GM13976 (cell line): ENCODE data around the gene TAF7L.
A peak's percentile ranks its signal among the peaks of the same experiment; 100 is the strongest.
"Not testable (repeated sequence)": the region's sequence is repeated elsewhere in the genome, so short reads cannot be mapped to it uniquely, and the experiment has no call there.

Experiments
- DNase-seq: peaks from one replicate; pipeline ENCODE4 v3.0.0; 2012; ENCODE audit warnings: low spot score
- CTCF ChIP-seq: IDR thresholded peaks from 2 replicates; pipeline ENCODE4 v1.5.1; 2012; ENCODE audit warnings: borderline replicate concordance, mild to moderate bottlenecking; ENCODE audit not compliant: insufficient read depth; ENCODE audit errors: extremely low read depth, missing control alignments, control extremely low read depth
- in situ Hi-C: fragments of 300-500 bp; cut with MboI; formaldehyde crosslinking; loops from one replicate; pipeline ENCODE4 v1.12.0; 2022; ENCODE audit warnings: low sequenced_read_pairs, mixed read lengths, inconsistent platforms; ENCODE audit not compliant: unreplicated experiment

Gene TAF7L

GRCh38 chrX:101290957-101291603, at the start of gene TAF7L:
Gene TAF7L, minus strand, starts transcription at chrX:101291334. Its CDS starts 3,791 bp downstream, at chrX:101287543.
- no peak for DNase-seq
- in situ Hi-C loops: no loop called here
- TF ChIP-seq CTCF: no peak

GRCh38 chrX:101337776-101338271, 46.7 kb upstream of the TAF7L start:
- no peak for DNase-seq
- TF ChIP-seq CTCF: no peak
- in situ Hi-C loops: no loop called here

GRCh38 chrX:101334310-101334709, 43.2 kb upstream of the TAF7L start:
- DNase-seq, in situ Hi-C loops: not testable (repeated sequence)

- in situ Hi-C loops, DNase-seq: not testable (repeated sequence)
Measured at GRCh38 chrX:101326600-101326999, 35.5 kb upstream of the TAF7L start.

- in situ Hi-C loops: no loop called here
- no peak for TF ChIP-seq CTCF
- DNase-seq: no peak
Measured at GRCh38 chrX:101303790-101304189, 12.7 kb upstream of the TAF7L start.

- DNase-seq, in situ Hi-C loops: not testable (repeated sequence)
Measured at GRCh38 chrX:101295603-101296002, 4.5 kb upstream of the TAF7L start.

- peak; percentile 31 for TF ChIP-seq CTCF
- in situ Hi-C loops: no loop called here
- DNase-seq: peak; percentile 32
Measured at GRCh38 chrX:101287402-101287801, 3.7 kb downstream of the TAF7L start.

- in situ Hi-C loops: no loop called here
- DNase-seq: no peak
- TF ChIP-seq CTCF: no peak
Measured at GRCh38 chrX:101276238-101276637, 14.9 kb downstream of the TAF7L start.
